ENCODE results near the gene SLC9A3. TPM values are rescaled to one million over a fixed set of nuclear protein-coding genes. Genes with fewer than 3 reads are reported as not detected.

SLC9A3 gene
- polyA plus RNA-seq, 1 donor = 203 TPM

- peak within 1 kb of the TSS; percentile 32 for H3K27ac ChIP-seq (ENCODE audit: low read length)
- WGBS (ENCODE audit: insufficient coverage, low lambda C conversion rate) = no CpG with 5 or more reads among the region's 73 CpGs
- peak; percentile 56 to 78 for DNase-seq
- no peaks in the 10 kb centered on the region for H3K9me3 ChIP-seq (ENCODE audit: control insufficient read depth, low read depth, low read length)
- peak within 1 kb of the TSS; percentile 96 for H3K4me3 ChIP-seq (ENCODE audit: low read length)
- H3K4me1 ChIP-seq (ENCODE audit: control insufficient read depth, insufficient read depth, low read length) = peaks cover 11% of the 10 kb centered on the region
- H3K36me3 ChIP-seq (ENCODE audit: control insufficient read depth, insufficient read depth, low read length) = peaks cover 17% of the 10 kb centered on the region
- H3K27me3 ChIP-seq (ENCODE audit: control insufficient read depth, insufficient read depth, low read length) = no peaks in the 10 kb centered on the region
Measured at GRCh38 chr5:442335-443238, 81.7 kb downstream of the SLC9A3 start, which contains the start of gene EXOC3. Gene EXOC3 (plus strand): TSS chr5:443176. CDS start chr5:446206, 3,030 bp downstream.

GRCh38 chr5:441996-442334 lies 82.3 kb downstream of the SLC9A3 start:
- no peak for DNase-seq
- H3K27me3 ChIP-seq (ENCODE audit: control insufficient read depth, insufficient read depth, low read length) = no peaks in the 10 kb centered on the region
- WGBS (ENCODE audit: insufficient coverage, low lambda C conversion rate) = 100% methylated on average over 1 of the region's 5 CpGs
- peak overlapping the region; percentile 96 for H3K4me3 ChIP-seq (ENCODE audit: low read length)
- H3K4me1 ChIP-seq (ENCODE audit: control insufficient read depth, insufficient read depth, low read length) = peaks cover 11% of the 10 kb centered on the region
- H3K9me3 ChIP-seq (ENCODE audit: control insufficient read depth, low read depth, low read length) = no peaks in the 10 kb centered on the region
- peaks cover 11% of the 10 kb centered on the region for H3K36me3 ChIP-seq (ENCODE audit: control insufficient read depth, insufficient read depth, low read length)
- H3K27ac ChIP-seq (ENCODE audit: low read length) = no peak overlapping the region

- Histone ChIP-seq H3K4me3 (ENCODE audit: low read length) (no peak overlapping the region), H3K9me3 (ENCODE audit: control insufficient read depth, low read depth, low read length) (no peaks in the 10 kb centered on the region), H3K27ac (ENCODE audit: low read length) (no peak overlapping the region), H3K36me3 (ENCODE audit: control insufficient read depth, insufficient read depth, low read length) (peaks cover 2% of the 10 kb centered on the region), H3K4me1 (ENCODE audit: control insufficient read depth, insufficient read depth, low read length) (peaks cover 11% of the 10 kb centered on the region), H3K27me3 (ENCODE audit: control insufficient read depth, insufficient read depth, low read length) (no peaks in the 10 kb centered on the region)
- no peak for DNase-seq
- WGBS (ENCODE audit: insufficient coverage, low lambda C conversion rate) = 92% methylated on average over 7 of the region's 18 CpGs
Measured at GRCh38 chr5:440401-441201, 83.6 kb downstream of the SLC9A3 start.

- no peak for DNase-seq
- Histone ChIP-seq H3K27ac (ENCODE audit: low read length) (no peak overlapping the region), H3K9me3 (ENCODE audit: control insufficient read depth, low read depth, low read length) (no peaks in the 10 kb centered on the region), H3K4me3 (ENCODE audit: low read length) (no peak overlapping the region), H3K4me1 (ENCODE audit: control insufficient read depth, insufficient read depth, low read length) (peaks cover 11% of the 10 kb centered on the region), H3K27me3 (ENCODE audit: control insufficient read depth, insufficient read depth, low read length) (no peaks in the 10 kb centered on the region), H3K36me3 (ENCODE audit: control insufficient read depth, insufficient read depth, low read length) (no peaks in the 10 kb centered on the region)
- 100% methylated on average over 3 of the region's 14 CpGs for WGBS (ENCODE audit: insufficient coverage, low lambda C conversion rate)
Measured at GRCh38 chr5:439636-440035, 84.6 kb downstream of the SLC9A3 start.

- H3K27me3 ChIP-seq (ENCODE audit: control insufficient read depth, insufficient read depth, low read length) = no peaks in the 10 kb centered on the region
- DNase-seq = no peak
- peaks cover 10% of the 10 kb centered on the region for H3K4me1 ChIP-seq (ENCODE audit: control insufficient read depth, insufficient read depth, low read length)
- no peaks in the 10 kb centered on the region for H3K9me3 ChIP-seq (ENCODE audit: control insufficient read depth, low read depth, low read length)
- H3K4me3 ChIP-seq (ENCODE audit: low read length) = no peak overlapping the region
- WGBS (ENCODE audit: insufficient coverage, low lambda C conversion rate) = 40% methylated on average over 1 of the region's 8 CpGs
- H3K27ac ChIP-seq (ENCODE audit: low read length) = no peak overlapping the region
- no peaks in the 10 kb centered on the region for H3K36me3 ChIP-seq (ENCODE audit: control insufficient read depth, insufficient read depth, low read length)
Measured at GRCh38 chr5:439181-439580, 85.1 kb downstream of the SLC9A3 start.

- Histone ChIP-seq H3K4me3 (ENCODE audit: low read length) (no peak overlapping the region), H3K4me1 (ENCODE audit: control insufficient read depth, insufficient read depth, low read length) (peaks cover 6% of the 10 kb centered on the region), H3K27me3 (ENCODE audit: control insufficient read depth, insufficient read depth, low read length) (no peaks in the 10 kb centered on the region), H3K9me3 (ENCODE audit: control insufficient read depth, low read depth, low read length) (no peaks in the 10 kb centered on the region), H3K27ac (ENCODE audit: low read length) (no peak overlapping the region), H3K36me3 (ENCODE audit: control insufficient read depth, insufficient read depth, low read length) (no peaks in the 10 kb centered on the region)
- WGBS (ENCODE audit: insufficient coverage, low lambda C conversion rate) = no CpG with 5 or more reads among the region's 14 CpGs
- no peak for DNase-seq
Measured at GRCh38 chr5:438481-438981, 85.7 kb downstream of the SLC9A3 start.

- Histone ChIP-seq H3K27me3 (ENCODE audit: control insufficient read depth, insufficient read depth, low read length) (no peaks in the 10 kb centered on the region), H3K4me1 (ENCODE audit: control insufficient read depth, insufficient read depth, low read length) (peaks cover 5% of the 10 kb centered on the region), H3K36me3 (ENCODE audit: control insufficient read depth, insufficient read depth, low read length) (no peaks in the 10 kb centered on the region), H3K9me3 (ENCODE audit: control insufficient read depth, low read depth, low read length) (no peaks in the 10 kb centered on the region), H3K27ac (ENCODE audit: low read length) (no peak overlapping the region), H3K4me3 (ENCODE audit: low read length) (no peak overlapping the region)
- WGBS (ENCODE audit: insufficient coverage, low lambda C conversion rate) = 50% methylated on average over 2 of the region's 18 CpGs
- no peak for DNase-seq
Measured at GRCh38 chr5:437281-437771, 86.9 kb downstream of the SLC9A3 start.

GRCh38 chr5:436641-436975 lies 87.6 kb downstream of the SLC9A3 start:
- no peak for DNase-seq
- no peak overlapping the region for H3K4me3 ChIP-seq (ENCODE audit: low read length)
- no peaks in the 10 kb centered on the region for H3K27me3 ChIP-seq (ENCODE audit: control insufficient read depth, insufficient read depth, low read length)
- no peak overlapping the region for H3K27ac ChIP-seq (ENCODE audit: low read length)
- H3K9me3 ChIP-seq (ENCODE audit: control insufficient read depth, low read depth, low read length) = no peaks in the 10 kb centered on the region
- H3K36me3 ChIP-seq (ENCODE audit: control insufficient read depth, insufficient read depth, low read length) = no peaks in the 10 kb centered on the region
- no peaks in the 10 kb centered on the region for H3K4me1 ChIP-seq (ENCODE audit: control insufficient read depth, insufficient read depth, low read length)
- WGBS (ENCODE audit: insufficient coverage, low lambda C conversion rate) = no CpG with 5 or more reads among the region's 5 CpGs

- no peak for DNase-seq
- no CpG with 5 or more reads among the region's 18 CpGs for WGBS (ENCODE audit: insufficient coverage, low lambda C conversion rate)
- Histone ChIP-seq H3K27ac (ENCODE audit: low read length) (no peak overlapping the region), H3K27me3 (ENCODE audit: control insufficient read depth, insufficient read depth, low read length) (no peaks in the 10 kb centered on the region), H3K9me3 (ENCODE audit: control insufficient read depth, low read depth, low read length) (peaks cover 3% of the 10 kb centered on the region), H3K4me3 (ENCODE audit: low read length) (no peak overlapping the region), H3K36me3 (ENCODE audit: control insufficient read depth, insufficient read depth, low read length) (no peaks in the 10 kb centered on the region), H3K4me1 (ENCODE audit: control insufficient read depth, insufficient read depth, low read length) (peaks cover 4% of the 10 kb centered on the region)
Measured at GRCh38 chr5:435961-436640, 88.1 kb downstream of the SLC9A3 start.
